IPS-18a (cell line): ENCODE data around the gene CTSS.
"Not testable (repeated sequence)": the region's sequence is repeated elsewhere in the genome, so short reads cannot be mapped to it uniquely, and the experiment has no call there.

Experiments used
- H3K27ac ChIP-seq: one replicate; pipeline ENCODE4 v1.5.1; 2013; ENCODE audit warnings: low read length
- H3K27me3 ChIP-seq: one replicate; pipeline ENCODE4 v1.6.1; 2013; ENCODE audit warnings: mild to moderate bottlenecking, low read length; ENCODE audit not compliant: control insufficient read depth, insufficient read depth
- H3K36me3 ChIP-seq: one replicate; pipeline ENCODE4 v1.6.1; 2013; ENCODE audit warnings: low read depth, low read length; ENCODE audit not compliant: control insufficient read depth
- H3K4me1 ChIP-seq: one replicate; pipeline ENCODE4 v1.6.1; 2013; ENCODE audit warnings: low read depth, low read length; ENCODE audit not compliant: control insufficient read depth
- H3K4me3 ChIP-seq: one replicate; pipeline ENCODE4 v1.5.1; 2013; ENCODE audit warnings: low read length
- H3K9ac ChIP-seq: one replicate; pipeline ENCODE4 v1.6.1; 2013; ENCODE audit warnings: mild to moderate bottlenecking, low read length, moderate library complexity
- H3K9me3 ChIP-seq: one replicate; pipeline ENCODE4 v1.6.1; 2013; ENCODE audit warnings: low read depth, low read length; ENCODE audit not compliant: control insufficient read depth

Gene CTSS

DNA sequence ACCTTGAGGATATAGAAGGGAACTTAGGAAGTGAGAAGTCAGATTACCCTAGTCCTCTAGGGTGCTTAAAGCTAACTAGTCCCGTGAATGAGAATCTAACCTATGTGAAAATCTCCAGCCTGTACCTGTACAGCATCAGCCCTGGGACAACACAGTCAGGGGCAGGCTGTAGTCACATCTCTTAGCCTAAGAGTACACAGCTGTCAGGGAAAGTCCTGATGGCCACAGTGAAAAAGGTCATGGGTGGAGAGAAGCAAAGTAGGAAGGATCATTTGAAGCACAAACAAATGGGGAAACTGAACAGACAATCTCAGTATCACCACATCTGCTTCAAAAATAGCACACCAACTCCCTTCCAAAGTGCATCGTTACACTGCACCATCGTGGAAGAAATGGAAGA, 30.8 kb upstream of the CTSS start:
- H3K36me3 ChIP-seq: no peaks in the 10 kb centered on the region
- peaks cover 18% of the 10 kb centered on the region for H3K4me1 ChIP-seq
- no peaks in the 10 kb centered on the region for H3K27me3 ChIP-seq
- no peaks in the 10 kb centered on the region for H3K9me3 ChIP-seq
- no peak overlapping the region for H3K27ac ChIP-seq
- no peak overlapping the region for H3K9ac ChIP-seq
- no peak overlapping the region for H3K4me3 ChIP-seq

DNA sequence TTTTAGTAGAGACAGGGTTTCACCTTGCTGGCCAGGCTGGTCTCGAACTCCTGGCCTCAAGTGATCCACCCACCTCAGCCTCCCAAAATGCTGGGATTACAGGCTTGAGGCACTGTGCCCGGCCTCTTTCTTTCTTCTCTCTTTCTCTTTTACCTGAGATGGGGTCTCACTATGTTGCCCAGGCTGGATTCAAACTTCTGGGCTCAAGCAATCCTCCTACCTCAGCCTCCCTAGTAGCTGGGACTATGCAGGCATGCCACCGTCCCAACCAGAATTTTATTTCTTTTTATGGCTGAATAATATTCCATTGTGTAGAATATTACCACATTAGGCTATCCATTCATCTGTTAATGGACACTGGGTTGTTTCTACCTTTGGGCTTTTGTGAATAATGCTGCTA, 28.2 kb upstream of the CTSS start:
- peaks cover 13% of the 10 kb centered on the region for H3K4me1 ChIP-seq
- H3K9ac ChIP-seq, H3K9me3 ChIP-seq, H3K27me3 ChIP-seq, H3K4me3 ChIP-seq, H3K36me3 ChIP-seq, H3K27ac ChIP-seq: not testable (repeated sequence)

DNA sequence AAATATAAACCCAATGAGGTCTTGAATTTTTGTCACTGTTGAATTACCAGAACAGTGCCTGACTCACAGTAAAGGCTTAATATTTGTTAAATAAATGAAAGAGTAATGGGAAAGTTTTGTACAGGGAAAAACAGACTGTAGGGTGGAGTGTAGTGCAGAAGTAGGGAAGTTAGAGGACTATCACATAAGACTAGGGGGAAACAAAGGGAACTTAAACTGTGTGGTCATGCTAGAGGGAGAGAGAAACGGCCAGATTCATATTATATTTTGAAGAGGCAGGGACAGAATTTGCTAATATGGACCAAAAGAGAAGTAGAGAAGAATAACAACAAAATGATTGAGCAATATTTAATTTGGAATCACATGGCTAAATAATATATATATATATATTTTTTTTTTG, 27.6 kb upstream of the CTSS start:
- H3K36me3 ChIP-seq: no peaks in the 10 kb centered on the region
- no peak overlapping the region for H3K4me3 ChIP-seq
- no peaks in the 10 kb centered on the region for H3K9me3 ChIP-seq
- no peak overlapping the region for H3K9ac ChIP-seq
- H3K27me3 ChIP-seq: no peaks in the 10 kb centered on the region
- peaks cover 7% of the 10 kb centered on the region for H3K4me1 ChIP-seq
- H3K27ac ChIP-seq: no peak overlapping the region

DNA sequence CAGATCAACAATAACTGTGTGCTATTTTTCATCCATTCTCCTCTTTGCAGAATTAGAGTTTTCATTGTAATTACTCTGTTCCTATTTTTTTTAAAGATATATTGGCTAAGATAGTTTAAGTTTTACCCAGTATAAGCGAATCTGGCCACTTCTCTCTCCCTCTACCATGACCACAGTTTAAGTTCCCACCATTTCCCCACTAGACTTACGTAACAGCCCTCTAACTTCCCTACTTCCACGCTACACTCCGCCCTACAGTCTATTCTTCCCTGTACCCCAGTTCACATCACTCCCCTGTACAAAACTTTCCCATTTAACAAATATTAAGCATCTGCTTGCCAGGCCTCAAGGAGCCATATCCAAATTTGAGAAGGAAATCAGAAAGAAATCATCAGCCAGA, 26.0 kb upstream of the CTSS start:
- Histone ChIP-seq H3K4me3 (no peak overlapping the region), H3K4me1 (no peaks in the 10 kb centered on the region), H3K9me3 (no peaks in the 10 kb centered on the region), H3K36me3 (no peaks in the 10 kb centered on the region), H3K9ac (no peak overlapping the region), H3K27ac (no peak overlapping the region), H3K27me3 (no peaks in the 10 kb centered on the region)

GRCh38 chr1:150789396-150789795, 23.8 kb upstream of the CTSS start:
- H3K4me1 ChIP-seq: no peaks in the 10 kb centered on the region
- H3K36me3 ChIP-seq: no peaks in the 10 kb centered on the region
- no peak overlapping the region for H3K4me3 ChIP-seq
- no peaks in the 10 kb centered on the region for H3K27me3 ChIP-seq
- no peaks in the 10 kb centered on the region for H3K9me3 ChIP-seq
- no peak overlapping the region for H3K27ac ChIP-seq
- H3K9ac ChIP-seq: no peak overlapping the region

DNA sequence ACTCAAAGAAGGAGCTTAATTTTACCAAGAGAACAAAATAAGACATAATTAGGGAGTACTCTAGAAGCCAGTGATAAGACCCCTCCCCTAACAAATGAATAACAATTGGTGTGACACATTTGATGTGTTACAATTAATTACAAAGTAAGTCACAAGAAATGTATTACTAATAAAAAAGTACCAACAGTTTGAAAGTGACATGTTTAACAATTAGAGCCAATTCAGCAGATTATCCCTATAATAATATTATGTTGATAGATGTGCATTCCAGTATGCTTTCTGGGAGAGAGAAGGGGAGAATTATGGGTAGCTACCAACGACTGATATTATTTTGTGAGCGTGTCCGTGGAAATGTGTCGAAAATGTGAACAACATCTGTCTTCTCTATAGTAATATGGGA, 23.4 kb upstream of the CTSS start:
- Histone ChIP-seq H3K36me3 (no peaks in the 10 kb centered on the region), H3K4me3 (no peak overlapping the region), H3K9ac (no peak overlapping the region), H3K4me1 (no peaks in the 10 kb centered on the region), H3K9me3 (no peaks in the 10 kb centered on the region), H3K27me3 (no peaks in the 10 kb centered on the region), H3K27ac (no peak overlapping the region)

DNA sequence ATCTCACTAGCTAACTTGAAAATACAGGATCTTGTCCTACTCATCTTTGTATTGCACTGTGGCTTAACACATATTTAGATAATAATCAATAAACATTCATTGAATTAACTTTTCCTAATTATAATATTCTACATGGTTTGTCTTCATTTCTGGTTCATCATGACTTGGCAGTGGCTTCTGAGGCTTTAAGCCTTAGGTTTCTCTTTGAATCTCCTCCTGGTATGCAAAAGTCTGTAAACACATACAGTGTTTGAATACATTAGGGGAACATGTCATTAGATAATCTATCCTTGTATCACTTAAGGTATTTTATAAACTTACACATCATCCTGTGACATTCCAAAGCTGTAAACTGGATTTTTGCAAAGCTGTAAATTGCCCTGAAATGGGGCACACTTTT, 21.9 kb upstream of the CTSS start:
- Histone ChIP-seq H3K4me3 (no peak overlapping the region), H3K27me3 (no peaks in the 10 kb centered on the region), H3K27ac (no peak overlapping the region), H3K9me3 (no peaks in the 10 kb centered on the region), H3K4me1 (no peaks in the 10 kb centered on the region), H3K36me3 (no peaks in the 10 kb centered on the region), H3K9ac (no peak overlapping the region)

DNA sequence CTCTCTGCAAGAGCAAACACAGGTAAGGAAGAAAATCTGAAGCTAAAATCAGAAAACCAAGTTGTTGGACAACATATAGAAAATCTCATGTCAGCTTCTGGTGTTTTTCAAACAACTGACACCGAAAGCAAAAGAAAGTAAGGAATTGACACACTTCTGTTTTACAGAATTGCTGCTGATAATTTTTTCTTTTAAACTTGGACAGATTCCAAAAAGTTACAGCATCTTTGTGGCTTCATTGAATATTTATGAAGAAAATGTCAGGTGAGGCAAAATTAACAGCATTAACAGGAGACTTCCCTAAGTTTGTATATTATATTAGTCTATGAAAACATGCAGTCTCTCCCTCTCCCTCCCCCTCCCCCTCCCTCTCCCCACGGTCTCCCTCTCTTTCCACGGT, 14.9 kb upstream of the CTSS start:
- no peak overlapping the region for H3K9ac ChIP-seq
- no peaks in the 10 kb centered on the region for H3K27me3 ChIP-seq
- H3K4me1 ChIP-seq: no peaks in the 10 kb centered on the region
- no peak overlapping the region for H3K4me3 ChIP-seq
- H3K36me3 ChIP-seq: no peaks in the 10 kb centered on the region
- no peak overlapping the region for H3K27ac ChIP-seq
- no peaks in the 10 kb centered on the region for H3K9me3 ChIP-seq

- Histone ChIP-seq H3K36me3 (no peaks in the 10 kb centered on the region), H3K9ac (no peak overlapping the region), H3K27ac (no peak overlapping the region), H3K9me3 (no peaks in the 10 kb centered on the region), H3K4me1 (no peaks in the 10 kb centered on the region), H3K27me3 (no peaks in the 10 kb centered on the region), H3K4me3 (no peak overlapping the region)
These were observed 12.8 kb upstream of the CTSS start for GRCh38 chr1:150778409-150778808.

- Histone ChIP-seq H3K9ac (no peak overlapping the region), H3K27me3 (no peaks in the 10 kb centered on the region), H3K9me3 (no peaks in the 10 kb centered on the region), H3K36me3 (no peaks in the 10 kb centered on the region), H3K4me3 (no peak overlapping the region), H3K27ac (no peak overlapping the region), H3K4me1 (no peaks in the 10 kb centered on the region)
These were observed 12.0 kb upstream of the CTSS start for GRCh38 chr1:150777544-150777943.

DNA sequence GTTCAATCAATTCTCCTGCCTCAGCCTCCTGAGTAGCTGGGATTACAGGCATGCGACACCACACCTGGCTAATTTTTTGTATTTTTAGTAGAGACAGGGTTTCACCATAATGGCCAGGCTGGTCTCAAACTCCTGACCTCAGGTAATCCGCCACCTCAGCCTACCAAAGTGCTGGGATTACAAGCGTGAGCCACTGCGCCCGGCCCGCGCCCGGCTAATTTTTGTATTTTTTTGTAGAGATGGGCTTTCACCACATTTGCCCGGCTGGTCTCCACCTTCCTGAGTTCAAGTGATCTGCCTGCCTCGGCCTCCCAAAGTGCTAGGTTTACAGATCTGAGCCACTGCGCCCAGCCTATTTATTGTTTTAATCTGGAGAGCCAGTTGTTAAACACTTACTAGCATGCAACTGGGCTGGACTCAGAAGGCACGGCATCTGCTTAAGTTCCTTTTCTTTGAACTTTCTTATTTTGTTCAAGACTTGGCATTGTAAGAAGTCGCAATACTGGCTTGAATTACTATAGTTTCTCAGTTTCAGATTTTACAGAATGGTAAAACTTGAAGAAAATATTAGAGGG, 10.4 kb upstream of the CTSS start:
- not testable (repeated sequence) for H3K9me3 ChIP-seq, H3K4me3 ChIP-seq, H3K27ac ChIP-seq, H3K9ac ChIP-seq, H3K27me3 ChIP-seq, H3K36me3 ChIP-seq, H3K4me1 ChIP-seq

DNA sequence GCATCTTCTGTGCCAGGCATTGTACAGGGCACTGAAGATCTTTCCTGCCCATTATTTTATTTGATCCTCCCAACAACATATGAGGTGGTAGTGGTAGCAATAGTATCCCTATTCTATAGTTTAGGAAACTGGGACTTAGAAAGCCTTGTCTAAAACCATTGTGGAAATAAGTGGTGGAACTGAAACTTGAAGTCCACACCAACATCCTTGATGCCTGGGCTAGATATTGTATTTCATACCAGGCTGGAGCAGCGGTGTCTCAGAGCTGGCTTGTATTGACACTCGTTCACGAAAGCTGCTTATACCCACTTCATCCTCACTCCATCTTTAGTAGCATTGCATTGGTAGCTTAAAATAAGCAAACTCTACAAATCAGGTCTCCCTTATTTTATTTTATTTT, 9.7 kb upstream of the CTSS start:
- H3K27me3 ChIP-seq: no peaks in the 10 kb centered on the region
- H3K36me3 ChIP-seq: no peaks in the 10 kb centered on the region
- H3K27ac ChIP-seq: no peak overlapping the region
- no peaks in the 10 kb centered on the region for H3K4me1 ChIP-seq
- H3K4me3 ChIP-seq: no peak overlapping the region
- no peaks in the 10 kb centered on the region for H3K9me3 ChIP-seq
- no peak overlapping the region for H3K9ac ChIP-seq
